Osteoblast (primary cell): ENCODE results near the gene MBTPS1. TPM values are rescaled to one million over a fixed set of nuclear protein-coding genes. Genes with fewer than 3 reads are reported as not detected.

Source experiments
- DNase-seq: peaks from one replicate; pipeline ENCODE4 v3.0.0; 2011; ENCODE audit warnings: low spot score, mixed read lengths; ENCODE audit not compliant: insufficient read length; ENCODE audit errors: missing footprints
- H2AFZ ChIP-seq: 2 replicates; pipeline ENCODE4 v1.6.0; 2011; ENCODE audit warnings: mild to moderate bottlenecking, low read length
- H3K27ac ChIP-seq: 2 replicates; pipeline ENCODE4 v1.5.1; 2011; ENCODE audit warnings: mild to moderate bottlenecking, low read depth, low read length, moderate library complexity
- H3K27me3 ChIP-seq: 2 replicates; pipeline ENCODE4 v1.6.0; 2012; ENCODE audit warnings: mild to moderate bottlenecking, control low read depth, inconsistent platforms, low read length, moderate library complexity; ENCODE audit not compliant: insufficient read depth
- H3K36me3 ChIP-seq: 2 replicates; pipeline ENCODE4 v1.5.1; 2011; ENCODE audit warnings: mild to moderate bottlenecking, low read length, control low read depth, moderate library complexity; ENCODE audit not compliant: insufficient read depth
- H3K4me1 ChIP-seq: 2 replicates; pipeline ENCODE4 v1.5.1; 2011; ENCODE audit warnings: mild to moderate bottlenecking, low read length, control low read depth, moderate library complexity; ENCODE audit not compliant: insufficient read depth
- H3K4me2 ChIP-seq: 2 replicates; pipeline ENCODE4 v1.6.0; 2011; ENCODE audit warnings: mild to moderate bottlenecking, low read length; ENCODE audit not compliant: insufficient read depth
- H3K4me3 ChIP-seq: fragments of 200-600 bp; sonication (generic); 3 replicates; pipeline ENCODE4 v1.5.1; 2012; ENCODE audit warnings: mild to moderate bottlenecking, low read length, inconsistent platforms; ENCODE audit not compliant: insufficient read depth
- H3K79me2 ChIP-seq: 2 replicates; pipeline ENCODE4 v1.6.0; 2012; ENCODE audit warnings: mild to moderate bottlenecking, low read length, control low read depth, inconsistent platforms; ENCODE audit not compliant: insufficient read depth
- H3K9me3 ChIP-seq: 2 replicates; pipeline ENCODE4 v1.5.1; 2011; ENCODE audit warnings: low read depth, low read length, control low read depth
- H4K20me1 ChIP-seq: 2 replicates; pipeline ENCODE4 v1.6.0; 2012; ENCODE audit warnings: mild to moderate bottlenecking, low read length, control low read depth; ENCODE audit not compliant: insufficient read depth
- total RNA-seq: library from RNA; depleted of rRNA; stranded (reverse); fragments of >200 nt; gene quantifications from 2 replicates; pipeline ENCODE4 v1.2.3, GENCODE V29; 2012
- TF ChIP-seq, protein P1 (sequence below): IDR thresholded peaks from 2 replicates; pipeline ENCODE4 v1.5.1; 2011; ENCODE audit warnings: mild to moderate bottlenecking, low read depth, low read length, moderate library complexity; ENCODE audit errors: extremely low read depth

MBTPS1 gene
- total RNA-seq, 1 donor: 114 TPM

DNA sequence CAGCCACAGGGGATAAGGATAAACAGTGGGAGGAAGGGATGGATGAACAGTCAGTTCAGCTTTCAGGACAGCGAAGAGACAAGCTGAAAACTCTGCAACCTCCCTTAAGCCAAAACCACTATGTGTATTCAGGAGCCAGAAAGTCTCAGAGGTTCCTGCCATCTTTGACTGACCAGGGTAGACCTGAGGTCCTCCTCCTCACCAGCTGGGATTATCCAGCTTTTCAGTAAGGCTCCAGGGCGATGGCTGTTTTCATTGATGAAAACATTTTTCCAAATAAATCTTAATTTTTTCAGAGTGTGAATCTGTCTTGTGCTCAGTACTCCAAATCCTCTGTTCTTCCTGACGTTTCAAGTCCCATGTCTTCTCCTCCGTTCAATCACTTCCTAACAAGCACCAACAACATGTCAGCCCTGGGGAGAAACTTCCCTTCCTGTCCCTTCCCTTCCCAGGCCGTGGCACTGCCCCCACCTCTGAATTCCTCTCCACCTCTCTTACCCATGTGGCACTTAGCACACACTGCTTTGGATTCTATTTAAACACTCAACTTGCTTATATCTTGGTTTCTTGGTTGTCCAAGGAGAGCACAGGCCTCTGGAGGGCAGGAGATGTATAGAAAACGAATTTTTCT, 23.0 kb upstream of the MBTPS1 start:
- TF ChIP-seq, protein P1, sequence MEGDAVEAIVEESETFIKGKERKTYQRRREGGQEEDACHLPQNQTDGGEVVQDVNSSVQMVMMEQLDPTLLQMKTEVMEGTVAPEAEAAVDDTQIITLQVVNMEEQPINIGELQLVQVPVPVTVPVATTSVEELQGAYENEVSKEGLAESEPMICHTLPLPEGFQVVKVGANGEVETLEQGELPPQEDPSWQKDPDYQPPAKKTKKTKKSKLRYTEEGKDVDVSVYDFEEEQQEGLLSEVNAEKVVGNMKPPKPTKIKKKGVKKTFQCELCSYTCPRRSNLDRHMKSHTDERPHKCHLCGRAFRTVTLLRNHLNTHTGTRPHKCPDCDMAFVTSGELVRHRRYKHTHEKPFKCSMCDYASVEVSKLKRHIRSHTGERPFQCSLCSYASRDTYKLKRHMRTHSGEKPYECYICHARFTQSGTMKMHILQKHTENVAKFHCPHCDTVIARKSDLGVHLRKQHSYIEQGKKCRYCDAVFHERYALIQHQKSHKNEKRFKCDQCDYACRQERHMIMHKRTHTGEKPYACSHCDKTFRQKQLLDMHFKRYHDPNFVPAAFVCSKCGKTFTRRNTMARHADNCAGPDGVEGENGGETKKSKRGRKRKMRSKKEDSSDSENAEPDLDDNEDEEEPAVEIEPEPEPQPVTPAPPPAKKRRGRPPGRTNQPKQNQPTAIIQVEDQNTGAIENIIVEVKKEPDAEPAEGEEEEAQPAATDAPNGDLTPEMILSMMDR: no peak
- Histone ChIP-seq H3K4me3 (no peak overlapping the region), H3K27me3 (no peaks in the 10 kb centered on the region), H3K36me3 (no peaks in the 10 kb centered on the region), H2AFZ (no peak overlapping the region), H3K4me2 (no peak overlapping the region), H3K4me1 (peaks cover 12% of the 10 kb centered on the region), H3K79me2 (peaks cover 83% of the 10 kb centered on the region), H3K27ac (no peak overlapping the region), H4K20me1 (peaks cover 30% of the 10 kb centered on the region), H3K9me3 (no peaks in the 10 kb centered on the region)
- DNase-seq: no peak

DNA sequence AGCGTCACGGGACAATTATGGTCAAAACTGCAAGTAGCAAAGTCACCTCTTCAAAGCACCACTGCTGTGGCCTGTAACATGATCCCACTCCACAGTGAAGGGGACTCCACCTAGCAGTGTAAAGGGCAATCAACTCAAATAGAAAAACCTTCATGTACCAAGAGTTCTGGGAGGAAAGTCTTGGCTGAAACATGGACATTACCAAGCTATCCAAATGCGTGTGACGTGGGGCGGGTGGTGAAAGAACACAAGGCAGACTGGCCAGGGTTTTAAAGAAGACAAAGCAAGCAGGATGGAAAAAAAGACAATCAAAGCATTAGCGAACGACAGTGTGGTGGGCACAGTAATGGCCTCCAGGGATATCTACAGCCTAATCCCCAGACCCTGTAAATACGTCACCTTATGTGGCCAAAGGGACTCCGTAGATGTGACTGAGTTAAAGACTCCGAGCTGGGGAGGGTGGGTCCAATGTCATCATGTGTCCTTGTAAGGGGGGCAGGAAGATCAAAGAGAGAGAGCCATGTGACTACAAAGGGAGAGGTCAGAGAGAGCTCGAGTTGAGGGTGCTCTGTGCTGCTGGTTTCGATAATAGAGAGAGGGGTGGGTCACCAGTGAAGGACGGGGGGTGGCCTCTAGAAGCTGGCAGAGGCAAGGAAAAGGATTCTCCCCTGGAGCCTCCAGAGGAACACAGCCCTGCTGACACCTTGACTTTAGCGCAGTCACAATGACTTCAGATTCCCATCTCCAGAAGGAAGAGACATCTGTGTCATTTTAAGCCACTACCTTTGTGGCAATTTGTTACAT, 22.3 kb upstream of the MBTPS1 start:
- Histone ChIP-seq H3K27ac (no peak overlapping the region), H2AFZ (no peak overlapping the region), H3K79me2 (peaks cover 81% of the 10 kb centered on the region)

DNA sequence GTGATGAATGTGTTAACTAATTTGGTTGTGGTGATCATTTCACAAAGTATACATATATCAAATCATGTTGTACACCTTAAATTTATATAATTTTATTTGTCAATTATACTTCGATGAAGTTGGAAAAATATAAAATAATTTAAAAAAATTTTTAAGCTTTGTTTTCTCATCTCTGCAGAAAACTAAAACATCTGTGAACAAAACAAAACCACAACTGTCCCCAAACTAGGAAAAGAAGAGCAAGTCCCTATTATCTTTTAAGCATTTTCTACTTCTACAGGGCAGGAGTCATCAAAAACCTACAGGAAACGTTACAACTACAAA, 21.7 kb upstream of the MBTPS1 start:
- Histone ChIP-seq H3K27ac (no peak overlapping the region), H3K36me3 (no peaks in the 10 kb centered on the region), H3K79me2 (peaks cover 78% of the 10 kb centered on the region), H4K20me1 (peaks cover 26% of the 10 kb centered on the region), H3K4me2 (no peak overlapping the region), H3K27me3 (no peaks in the 10 kb centered on the region), H3K4me3 (no peak overlapping the region), H3K9me3 (no peaks in the 10 kb centered on the region), H2AFZ (no peak overlapping the region), H3K4me1 (peaks cover 12% of the 10 kb centered on the region)
- TF ChIP-seq, protein P1: no peak
- DNase-seq: no peak

More for the DNA sequence above, 22.3 kb upstream of the MBTPS1 start:
- Histone ChIP-seq H3K4me3 (no peak overlapping the region), H3K4me2 (no peak overlapping the region), H3K4me1 (peaks cover 12% of the 10 kb centered on the region), H4K20me1 (peaks cover 26% of the 10 kb centered on the region), H3K9me3 (no peaks in the 10 kb centered on the region), H3K27me3 (no peaks in the 10 kb centered on the region), H3K36me3 (no peaks in the 10 kb centered on the region)
- TF ChIP-seq, protein P1: no peak
- no peak for DNase-seq

DNA sequence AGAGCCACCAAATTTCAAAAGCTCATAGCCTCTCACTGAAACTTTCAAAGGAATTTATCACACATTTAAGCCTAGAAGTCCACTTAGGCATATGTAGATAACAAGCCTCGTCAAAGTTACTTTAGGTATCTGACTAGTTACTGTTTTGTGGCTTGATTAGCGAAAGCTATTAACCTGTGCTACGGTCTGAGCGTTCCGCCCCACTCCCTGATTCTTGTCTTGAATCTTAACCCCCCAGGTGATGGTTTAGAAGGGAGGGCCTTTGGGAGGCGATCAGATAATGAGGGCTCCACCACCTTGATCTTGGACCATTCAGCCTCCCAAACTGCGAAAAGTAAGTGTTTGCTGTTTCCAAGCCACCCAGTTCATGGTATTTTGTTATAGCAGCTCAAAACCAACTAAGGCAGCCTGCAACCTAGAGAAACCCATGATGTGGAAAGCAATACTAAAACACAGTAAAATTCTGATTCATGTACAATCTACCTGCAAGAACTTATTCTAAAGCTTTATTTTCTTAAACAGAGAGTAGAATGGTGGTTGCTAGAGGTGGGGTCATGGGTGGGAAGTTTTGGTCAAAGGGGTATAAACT, 21.1 kb upstream of the MBTPS1 start:
- Histone ChIP-seq H3K27me3 (no peaks in the 10 kb centered on the region), H2AFZ (no peak overlapping the region), H4K20me1 (peaks cover 26% of the 10 kb centered on the region), H3K27ac (no peak overlapping the region), H3K4me3 (no peak overlapping the region), H3K4me2 (no peak overlapping the region), H3K4me1 (peaks cover 12% of the 10 kb centered on the region), H3K36me3 (no peaks in the 10 kb centered on the region), H3K79me2 (peaks cover 72% of the 10 kb centered on the region), H3K9me3 (no peaks in the 10 kb centered on the region)
- no peak for DNase-seq
- TF ChIP-seq, protein P1: no peak
